ENCODE results near the gene CD300LD.

Gene CD300LD

GRCh38 chr17:74547736-74548135 is 44.3 kb downstream of the CD300LD start:
- no peak overlapping the region for H3K27ac ChIP-seq (ENCODE audit: insufficient read depth, low read length, poor library complexity, severe bottlenecking)
- H3K4me3 ChIP-seq (ENCODE audit: insufficient read depth, low read depth, low read length, poor library complexity, severe bottlenecking) = no peak overlapping the region
- no peaks in the 10 kb centered on the region for H3K36me3 ChIP-seq (ENCODE audit: control insufficient read depth, insufficient read depth, low read length)
- no peaks in the 10 kb centered on the region for H3K9me3 ChIP-seq (ENCODE audit: control insufficient read depth, low read length)
- no peak for DNase-seq
- no peaks in the 10 kb centered on the region for H3K4me1 ChIP-seq (ENCODE audit: control insufficient read depth, insufficient read depth, low read length, poor library complexity, severe bottlenecking)
- H3K27me3 ChIP-seq (replicated peaks; ENCODE audit: control insufficient read depth, insufficient read depth, low read length, poor library complexity, severe bottlenecking) = no peaks in the 10 kb centered on the region

- no peak overlapping the region for H3K27ac ChIP-seq (ENCODE audit: insufficient read depth, low read length, poor library complexity, severe bottlenecking)
- no peak overlapping the region for H3K4me3 ChIP-seq (ENCODE audit: insufficient read depth, low read depth, low read length, poor library complexity, severe bottlenecking)
- no peak for DNase-seq
- no peaks in the 10 kb centered on the region for H3K36me3 ChIP-seq (ENCODE audit: control insufficient read depth, insufficient read depth, low read length)
- no peaks in the 10 kb centered on the region for H3K9me3 ChIP-seq (ENCODE audit: control insufficient read depth, low read length)
- no peaks in the 10 kb centered on the region for H3K27me3 ChIP-seq (replicated peaks; ENCODE audit: control insufficient read depth, insufficient read depth, low read length, poor library complexity, severe bottlenecking)
- no peaks in the 10 kb centered on the region for H3K4me1 ChIP-seq (ENCODE audit: control insufficient read depth, insufficient read depth, low read length, poor library complexity, severe bottlenecking)
Measured at GRCh38 chr17:74547264-74547663, 44.8 kb downstream of the CD300LD start.

- DNase-seq = no peak
- no peak overlapping the region for H3K27ac ChIP-seq (ENCODE audit: insufficient read depth, low read length, poor library complexity, severe bottlenecking)
- no peaks in the 10 kb centered on the region for H3K36me3 ChIP-seq (ENCODE audit: control insufficient read depth, insufficient read depth, low read length)
- H3K4me3 ChIP-seq (ENCODE audit: insufficient read depth, low read depth, low read length, poor library complexity, severe bottlenecking) = no peak overlapping the region
- H3K4me1 ChIP-seq (ENCODE audit: control insufficient read depth, insufficient read depth, low read length, poor library complexity, severe bottlenecking) = no peaks in the 10 kb centered on the region
- no peaks in the 10 kb centered on the region for H3K9me3 ChIP-seq (ENCODE audit: control insufficient read depth, low read length)
- H3K27me3 ChIP-seq (replicated peaks; ENCODE audit: control insufficient read depth, insufficient read depth, low read length, poor library complexity, severe bottlenecking) = no peaks in the 10 kb centered on the region
Measured at GRCh38 chr17:74546586-74546985, 45.5 kb downstream of the CD300LD start.

- H3K27me3 ChIP-seq (replicated peaks; ENCODE audit: control insufficient read depth, insufficient read depth, low read length, poor library complexity, severe bottlenecking) = no peaks in the 10 kb centered on the region
- H3K4me1 ChIP-seq (ENCODE audit: control insufficient read depth, insufficient read depth, low read length, poor library complexity, severe bottlenecking) = no peaks in the 10 kb centered on the region
- H3K9me3 ChIP-seq (ENCODE audit: control insufficient read depth, low read length) = no peaks in the 10 kb centered on the region
- no peak within 1 kb of the TSS for H3K27ac ChIP-seq (ENCODE audit: insufficient read depth, low read length, poor library complexity, severe bottlenecking)
- no peak for DNase-seq
- no peaks in the 10 kb centered on the region for H3K36me3 ChIP-seq (ENCODE audit: control insufficient read depth, insufficient read depth, low read length)
- no peak within 1 kb of the TSS for H3K4me3 ChIP-seq (ENCODE audit: insufficient read depth, low read depth, low read length, poor library complexity, severe bottlenecking)
Measured at GRCh38 chr17:74545843-74546230, 46.2 kb downstream of the CD300LD start, which contains the start of gene CD300C. Gene CD300C, minus strand, starts transcription at chr17:74546115. Its CDS starts 333 bp downstream, at chr17:74545782.

- H3K9me3 ChIP-seq (ENCODE audit: control insufficient read depth, low read length) = no peaks in the 10 kb centered on the region
- no peak overlapping the region for H3K27ac ChIP-seq (ENCODE audit: insufficient read depth, low read length, poor library complexity, severe bottlenecking)
- no peaks in the 10 kb centered on the region for H3K27me3 ChIP-seq (replicated peaks; ENCODE audit: control insufficient read depth, insufficient read depth, low read length, poor library complexity, severe bottlenecking)
- no peak for DNase-seq
- no peak overlapping the region for H3K4me3 ChIP-seq (ENCODE audit: insufficient read depth, low read depth, low read length, poor library complexity, severe bottlenecking)
- no peaks in the 10 kb centered on the region for H3K4me1 ChIP-seq (ENCODE audit: control insufficient read depth, insufficient read depth, low read length, poor library complexity, severe bottlenecking)
- no peaks in the 10 kb centered on the region for H3K36me3 ChIP-seq (ENCODE audit: control insufficient read depth, insufficient read depth, low read length)
Measured at GRCh38 chr17:74544991-74545842, 46.9 kb downstream of the CD300LD start.

GRCh38 chr17:74543891-74544760 is 48.0 kb downstream of the CD300LD start:
- Histone ChIP-seq H3K36me3 (ENCODE audit: control insufficient read depth, insufficient read depth, low read length) (no peaks in the 10 kb centered on the region), H3K4me1 (ENCODE audit: control insufficient read depth, insufficient read depth, low read length, poor library complexity, severe bottlenecking) (no peaks in the 10 kb centered on the region), H3K27ac (ENCODE audit: insufficient read depth, low read length, poor library complexity, severe bottlenecking) (no peak overlapping the region)

GRCh38 chr17:74543406-74543805 is 48.7 kb downstream of the CD300LD start:
- Histone ChIP-seq H3K36me3 (ENCODE audit: control insufficient read depth, insufficient read depth, low read length) (no peaks in the 10 kb centered on the region), H3K27me3 (replicated peaks; ENCODE audit: control insufficient read depth, insufficient read depth, low read length, poor library complexity, severe bottlenecking) (no peaks in the 10 kb centered on the region), H3K4me3 (ENCODE audit: insufficient read depth, low read depth, low read length, poor library complexity, severe bottlenecking) (no peak overlapping the region), H3K27ac (ENCODE audit: insufficient read depth, low read length, poor library complexity, severe bottlenecking) (no peak overlapping the region), H3K4me1 (ENCODE audit: control insufficient read depth, insufficient read depth, low read length, poor library complexity, severe bottlenecking) (no peaks in the 10 kb centered on the region), H3K9me3 (ENCODE audit: control insufficient read depth, low read length) (no peaks in the 10 kb centered on the region)
- DNase-seq = no peak

More at GRCh38 chr17:74543891-74544760, 48.0 kb downstream of the CD300LD start:
- Histone ChIP-seq H3K27me3 (replicated peaks; ENCODE audit: control insufficient read depth, insufficient read depth, low read length, poor library complexity, severe bottlenecking) (no peaks in the 10 kb centered on the region), H3K4me3 (ENCODE audit: insufficient read depth, low read depth, low read length, poor library complexity, severe bottlenecking) (no peak overlapping the region), H3K9me3 (ENCODE audit: control insufficient read depth, low read length) (no peaks in the 10 kb centered on the region)
- DNase-seq = no peak

- Histone ChIP-seq H3K27me3 (replicated peaks; ENCODE audit: control insufficient read depth, insufficient read depth, low read length, poor library complexity, severe bottlenecking) (no peaks in the 10 kb centered on the region), H3K36me3 (ENCODE audit: control insufficient read depth, insufficient read depth, low read length) (no peaks in the 10 kb centered on the region), H3K4me3 (ENCODE audit: insufficient read depth, low read depth, low read length, poor library complexity, severe bottlenecking) (no peak overlapping the region), H3K9me3 (ENCODE audit: control insufficient read depth, low read length) (no peaks in the 10 kb centered on the region), H3K27ac (ENCODE audit: insufficient read depth, low read length, poor library complexity, severe bottlenecking) (no peak overlapping the region), H3K4me1 (ENCODE audit: control insufficient read depth, insufficient read depth, low read length, poor library complexity, severe bottlenecking) (no peaks in the 10 kb centered on the region)
- no peak for DNase-seq
Measured at GRCh38 chr17:74542727-74543383, 49.2 kb downstream of the CD300LD start.

GRCh38 chr17:74542166-74542565 is 49.9 kb downstream of the CD300LD start:
- Histone ChIP-seq H3K27me3 (replicated peaks; ENCODE audit: control insufficient read depth, insufficient read depth, low read length, poor library complexity, severe bottlenecking) (no peaks in the 10 kb centered on the region), H3K36me3 (ENCODE audit: control insufficient read depth, insufficient read depth, low read length) (no peaks in the 10 kb centered on the region), H3K4me3 (ENCODE audit: insufficient read depth, low read depth, low read length, poor library complexity, severe bottlenecking) (no peak overlapping the region), H3K27ac (ENCODE audit: insufficient read depth, low read length, poor library complexity, severe bottlenecking) (no peak overlapping the region), H3K9me3 (ENCODE audit: control insufficient read depth, low read length) (no peaks in the 10 kb centered on the region), H3K4me1 (ENCODE audit: control insufficient read depth, insufficient read depth, low read length, poor library complexity, severe bottlenecking) (no peaks in the 10 kb centered on the region)
- no peak for DNase-seq

Data from effector memory CD4-positive, alpha-beta T cell (primary cell).